ENCODE data around the gene CKAP2L. TPM values are rescaled to one million over a fixed set of nuclear protein-coding genes. Genes with fewer than 3 reads are reported as not detected.
A peak's percentile ranks its signal among the peaks of the same experiment; 100 is the strongest.

The CKAP2L gene
- total and polyA plus RNA-seq, 2 donors (not counting 1 experiment from before 2014, with no cell fraction given) = 3.0 to 4.4 TPM

- no peak overlapping the region for H3K9ac ChIP-seq (ENCODE audit: insufficient read depth, low read length)
These were observed 39.5 kb upstream of the CKAP2L start for GRCh38 chr2:112803691-112804521.

GRCh38 chr2:112800881-112801583 lies 36.6 kb upstream of the CKAP2L start:
- no peaks in the 10 kb centered on the region for H3K36me3 ChIP-seq (ENCODE audit: control insufficient read depth, insufficient read depth, low read length)
- no peaks in the 10 kb centered on the region for H3K79me2 ChIP-seq (ENCODE audit: control insufficient read depth, insufficient read depth, low read length)
- no peaks in the 10 kb centered on the region for H4K20me1 ChIP-seq (ENCODE audit: control insufficient read depth, extremely low read depth, insufficient read depth, low read length)
- no peaks in the 10 kb centered on the region for H3K4me1 ChIP-seq (ENCODE audit: control insufficient read depth, extremely low read depth, insufficient read depth, low read length)
- no peak for DNase-seq (ENCODE audit: low read depth in 2 of 2)
- H3K4me2 ChIP-seq (ENCODE audit: extremely low read depth, insufficient read depth, low read length) = no peak overlapping the region
- TF ChIP-seq EZH2 (IDR thresholded peaks at IDR 0.05; ENCODE audit: low read length, missing control alignments) (no peak), CTCF (conservative IDR thresholded peaks at IDR 0.05 in 1 of 2, IDR thresholded peaks at IDR 0.05 in 1 of 2; ENCODE audit: low read depth in 1 of 2, low read length in 2 of 2) (no peak)
- no peak overlapping the region for H3K9ac ChIP-seq (ENCODE audit: insufficient read depth, low read length)
- no peak overlapping the region for H2AFZ ChIP-seq (ENCODE audit: low read length)
- no peak overlapping the region for H3K27ac ChIP-seq (ENCODE audit: insufficient read depth, low read length)
- H3K4me3 ChIP-seq (replicated peaks in 1 of 4; ENCODE audit: control extremely low read depth in 1 of 4, insufficient read depth in 1 of 4, low read depth in 3 of 4, low read length in 4 of 4) = no peak overlapping the region
- H3K9me3 ChIP-seq (ENCODE audit: control insufficient read depth, insufficient read depth, low read depth, low read length) = no peaks in the 10 kb centered on the region
- no peaks in the 10 kb centered on the region for H3K27me3 ChIP-seq (ENCODE audit: control insufficient read depth, insufficient read depth, low read length)

More at GRCh38 chr2:112803691-112804521, 39.5 kb upstream of the CKAP2L start:
- Histone ChIP-seq H3K4me2 (ENCODE audit: extremely low read depth, insufficient read depth, low read length) (no peak overlapping the region), H3K4me3 (replicated peaks in 1 of 4; ENCODE audit: control extremely low read depth in 1 of 4, insufficient read depth in 1 of 4, low read depth in 3 of 4, low read length in 4 of 4) (no peak overlapping the region), H3K27me3 (ENCODE audit: control insufficient read depth, insufficient read depth, low read length) (no peaks in the 10 kb centered on the region), H3K36me3 (ENCODE audit: control insufficient read depth, insufficient read depth, low read length) (no peaks in the 10 kb centered on the region), H3K27ac (ENCODE audit: insufficient read depth, low read length) (no peak overlapping the region), H3K9me3 (ENCODE audit: control insufficient read depth, insufficient read depth, low read depth, low read length) (no peaks in the 10 kb centered on the region), H3K4me1 (ENCODE audit: control insufficient read depth, extremely low read depth, insufficient read depth, low read length) (no peaks in the 10 kb centered on the region), H3K79me2 (ENCODE audit: control insufficient read depth, insufficient read depth, low read length) (no peaks in the 10 kb centered on the region), H4K20me1 (ENCODE audit: control insufficient read depth, extremely low read depth, insufficient read depth, low read length) (no peaks in the 10 kb centered on the region), H2AFZ (ENCODE audit: low read length) (no peak overlapping the region)
- DNase-seq (ENCODE audit: low read depth in 2 of 2) = peak; percentile 43 to 77
- no peak for TF ChIP-seq CTCF (conservative IDR thresholded peaks at IDR 0.05 in 1 of 2, IDR thresholded peaks at IDR 0.05 in 1 of 2; ENCODE audit: low read depth in 1 of 2, low read length in 2 of 2)
- TF ChIP-seq EZH2 (IDR thresholded peaks at IDR 0.05; ENCODE audit: low read length, missing control alignments) = no peak
